KOPT-K1 (cell line): ENCODE results near the gene GPC6.

Source experiments
- H3K27ac ChIP-seq: fragments of 200-600 bp; sonication (generic); 2 replicates; pipeline ENCODE4 v1.5.1; 2016; ENCODE audit warnings: antibody characterized with exemption, mild to moderate bottlenecking, low read depth, low read length; ENCODE audit not compliant: poor library complexity, severe bottlenecking
- H3K36me3 ChIP-seq: fragments of 200-600 bp; sonication (generic); 2 replicates; pipeline ENCODE4 v1.5.1; 2017; ENCODE audit warnings: antibody characterized with exemption, mild to moderate bottlenecking, low read length, moderate library complexity; ENCODE audit not compliant: insufficient read depth
- H3K9me3 ChIP-seq: fragments of 200-600 bp; sonication (generic); 2 replicates; pipeline ENCODE4 v1.5.1; 2017; ENCODE audit warnings: antibody characterized with exemption, low read length, mild to moderate bottlenecking; ENCODE audit not compliant: insufficient read depth, poor library complexity, severe bottlenecking

GPC6 gene

DNA sequence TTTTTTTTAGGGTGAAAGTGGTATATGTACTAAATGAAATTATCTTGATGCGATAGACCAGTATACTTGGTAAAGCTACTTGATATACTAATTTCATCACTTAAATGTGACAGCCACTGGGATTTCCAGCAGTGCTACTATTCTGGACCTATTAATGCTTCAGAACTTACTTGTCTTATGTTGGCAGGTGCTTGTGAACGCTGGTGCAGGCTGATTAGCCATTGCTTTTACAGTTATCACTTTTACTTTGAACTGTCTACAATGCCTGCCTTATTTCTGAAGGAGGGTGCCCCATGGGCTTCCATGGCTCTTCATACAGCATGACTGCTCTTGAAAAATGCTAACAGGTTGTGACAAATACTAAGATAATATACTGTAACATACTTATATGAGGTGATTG, 294.7 kb downstream of the GPC6 start:
- no peaks in the 10 kb centered on the region for H3K9me3 ChIP-seq
- no peaks in the 10 kb centered on the region for H3K36me3 ChIP-seq
- H3K27ac ChIP-seq = no peak overlapping the region

DNA sequence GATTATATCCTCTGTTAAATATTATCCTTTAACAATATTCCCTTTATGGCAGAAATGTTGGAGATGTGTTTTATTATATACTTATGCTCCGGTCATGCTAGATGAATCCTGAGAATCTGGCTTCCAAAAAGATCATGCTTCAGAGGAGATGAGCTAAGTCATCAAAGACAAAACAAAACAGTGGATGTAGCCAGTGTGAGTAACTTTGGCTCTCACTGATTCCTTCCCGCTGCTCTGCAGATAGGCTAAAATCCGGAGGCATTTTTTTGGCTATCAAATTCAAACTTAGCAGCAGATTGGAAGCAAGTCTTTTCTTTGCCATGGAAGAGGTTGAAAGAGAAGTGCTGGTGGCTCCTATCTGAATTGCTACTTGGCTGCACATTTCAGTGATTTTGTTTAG, 295.9 kb downstream of the GPC6 start:
- Histone ChIP-seq H3K36me3 (no peaks in the 10 kb centered on the region), H3K9me3 (no peaks in the 10 kb centered on the region)

DNA sequence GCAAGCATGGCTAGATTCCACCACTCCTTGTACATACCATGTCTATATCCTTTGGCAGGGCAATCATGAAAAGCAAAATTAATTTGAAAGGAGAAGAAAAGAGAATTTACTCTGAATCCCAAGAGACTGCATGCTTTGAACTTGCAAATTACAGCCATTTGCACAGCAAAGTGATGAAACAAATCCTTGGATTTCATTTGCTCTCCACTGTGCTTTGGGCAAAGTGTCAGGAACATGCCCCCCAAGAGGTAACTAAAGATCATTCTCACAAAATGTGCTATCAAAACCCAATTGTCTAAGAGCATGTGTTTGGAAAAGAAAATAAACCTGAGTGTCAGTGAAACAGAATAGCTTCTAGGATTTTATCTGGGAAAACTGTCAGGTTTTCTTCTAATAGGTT, 298.5 kb downstream of the GPC6 start:
- H3K9me3 ChIP-seq = no peaks in the 10 kb centered on the region
- H3K36me3 ChIP-seq = no peaks in the 10 kb centered on the region
- H3K27ac ChIP-seq = no peak overlapping the region

More for the DNA sequence above, 295.9 kb downstream of the GPC6 start:
- H3K27ac ChIP-seq = no peak overlapping the region

DNA sequence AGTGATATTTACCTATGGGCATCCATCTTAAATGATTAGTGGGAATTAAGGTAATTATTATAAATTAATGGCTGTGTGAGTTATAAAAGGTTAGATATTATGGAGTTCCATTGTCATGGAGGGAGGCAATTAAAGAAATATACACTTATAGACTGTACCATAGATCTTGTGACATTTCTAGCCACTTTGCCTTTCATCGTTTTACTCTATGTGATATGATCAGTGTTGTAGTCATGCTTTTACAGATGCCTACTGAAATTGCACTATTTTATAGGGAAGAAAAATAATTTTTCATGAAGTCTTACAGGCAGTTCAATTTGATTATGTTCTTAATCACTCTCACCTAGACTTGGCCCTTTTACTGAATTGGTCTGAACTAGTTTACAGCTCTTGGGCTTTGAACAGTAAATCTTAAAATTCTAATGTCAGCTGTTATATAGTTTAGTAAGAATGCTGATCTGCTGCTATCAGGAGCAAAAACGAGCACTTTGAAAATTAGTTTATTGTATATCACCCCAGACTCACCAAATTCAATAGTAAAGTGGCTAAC, 301.2 kb downstream of the GPC6 start:
- Histone ChIP-seq H3K27ac (no peak overlapping the region), H3K36me3 (no peaks in the 10 kb centered on the region), H3K9me3 (no peaks in the 10 kb centered on the region)

DNA sequence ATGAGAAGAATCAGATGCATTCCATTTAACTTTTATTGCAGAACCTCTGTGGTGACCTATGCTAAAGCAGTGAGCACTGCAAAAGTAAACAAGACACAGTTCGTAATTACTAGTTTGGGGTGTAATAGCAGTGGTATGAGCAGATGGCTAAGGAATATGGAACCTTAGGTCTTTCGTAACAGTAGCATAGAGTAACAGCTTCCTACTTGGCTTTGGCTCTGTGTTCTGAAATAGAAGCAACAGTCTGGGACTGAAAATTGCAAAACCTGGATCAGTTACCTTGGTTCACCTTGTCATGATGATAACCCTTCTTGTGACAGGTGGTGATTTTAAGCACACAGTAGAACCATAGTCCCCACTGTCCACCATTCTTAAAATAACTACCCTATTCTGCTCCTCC, 303.4 kb downstream of the GPC6 start:
- Histone ChIP-seq H3K9me3 (no peaks in the 10 kb centered on the region), H3K27ac (no peak overlapping the region), H3K36me3 (no peaks in the 10 kb centered on the region)

DNA sequence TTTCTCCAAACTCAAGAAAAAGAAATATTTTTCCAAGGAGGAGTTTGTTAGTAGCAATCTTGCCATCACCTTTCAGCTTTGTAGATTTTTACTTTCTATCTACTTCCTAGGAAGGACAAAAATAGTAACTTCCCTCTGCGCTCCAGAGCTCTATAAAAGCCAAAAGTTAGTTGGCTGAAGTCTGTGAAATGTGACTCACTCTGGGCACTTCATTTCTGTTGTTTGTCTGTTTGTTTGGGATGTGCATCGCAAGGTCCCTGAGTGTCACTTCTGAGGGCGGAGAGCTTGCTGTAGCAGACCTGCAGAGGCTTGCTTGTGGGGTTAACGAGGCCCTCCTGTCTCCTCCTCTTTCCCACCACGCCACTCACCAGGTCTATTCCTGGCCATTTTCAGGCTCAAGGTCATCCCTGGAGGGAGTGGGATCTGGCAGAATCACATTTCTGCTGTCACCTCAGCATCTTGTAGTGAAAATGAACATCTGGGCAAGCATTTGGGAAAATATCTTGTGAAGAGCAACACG, 307.6 kb downstream of the GPC6 start:
- H3K36me3 ChIP-seq = no peaks in the 10 kb centered on the region
- H3K27ac ChIP-seq = no peak overlapping the region
- H3K9me3 ChIP-seq = no peaks in the 10 kb centered on the region

DNA sequence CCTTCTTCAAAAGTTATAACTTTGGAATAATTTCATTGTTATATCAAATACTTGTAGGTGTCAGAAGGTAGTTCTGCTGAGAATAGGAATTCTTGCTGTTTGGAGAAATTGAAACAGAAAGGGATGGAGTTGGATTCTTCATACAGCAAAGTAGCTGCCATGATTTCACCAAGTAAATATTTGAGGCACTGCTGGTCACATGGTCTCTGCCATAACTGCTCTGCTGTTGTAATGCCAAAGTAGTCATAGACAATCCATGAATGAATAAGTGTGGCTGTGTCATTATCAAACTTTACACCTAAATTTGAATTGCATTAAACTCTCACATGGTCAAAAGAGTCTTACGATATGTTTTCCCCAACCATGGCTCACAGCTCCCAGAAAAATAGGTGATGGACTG, 308.6 kb downstream of the GPC6 start:
- H3K36me3 ChIP-seq = no peaks in the 10 kb centered on the region
- H3K9me3 ChIP-seq = no peaks in the 10 kb centered on the region
- H3K27ac ChIP-seq = no peak overlapping the region

DNA sequence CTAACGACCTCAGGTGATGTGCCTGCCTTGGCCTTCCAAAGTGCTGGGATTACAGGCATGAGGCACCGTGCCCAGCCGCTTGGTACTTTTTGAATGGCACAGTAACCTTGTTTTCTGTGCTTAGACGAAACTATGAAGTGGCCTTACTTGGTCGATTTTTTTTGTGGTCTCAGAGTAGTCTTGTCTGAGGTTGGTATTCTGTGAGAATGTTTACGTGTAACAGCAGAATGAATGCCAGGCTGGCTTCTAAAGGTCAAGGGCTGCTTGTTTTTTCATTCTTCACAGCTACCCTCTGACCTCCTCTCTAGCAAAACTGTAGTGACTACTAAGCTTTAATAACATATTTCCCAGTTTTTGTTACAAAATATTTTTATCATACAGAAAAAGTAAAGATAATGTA, 313.3 kb downstream of the GPC6 start:
- Histone ChIP-seq H3K9me3 (no peaks in the 10 kb centered on the region), H3K27ac (no peak overlapping the region)

DNA sequence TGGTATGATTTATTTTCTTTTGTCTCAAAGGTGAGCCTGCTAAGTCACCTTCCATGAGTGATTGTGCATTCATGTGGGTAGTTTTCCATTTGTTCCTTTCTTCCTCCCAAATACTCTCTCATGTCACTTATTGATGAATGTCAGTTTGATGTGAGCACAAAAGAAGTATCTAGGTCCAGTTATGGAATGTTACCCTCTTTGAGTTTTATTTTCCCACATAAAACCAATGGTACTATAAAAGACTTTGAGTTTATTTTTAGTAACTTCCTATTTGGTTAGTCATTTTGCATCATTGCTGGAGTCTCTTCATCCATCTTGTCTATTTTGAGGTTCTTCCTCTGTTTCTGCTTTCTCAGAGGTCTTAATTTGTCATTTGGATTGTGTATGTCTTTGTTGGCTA, 321.3 kb downstream of the GPC6 start:
- H3K9me3 ChIP-seq = no peaks in the 10 kb centered on the region
- H3K36me3 ChIP-seq = no peaks in the 10 kb centered on the region
- H3K27ac ChIP-seq = no peak overlapping the region

More for the DNA sequence above, 313.3 kb downstream of the GPC6 start:
- no peaks in the 10 kb centered on the region for H3K36me3 ChIP-seq

DNA sequence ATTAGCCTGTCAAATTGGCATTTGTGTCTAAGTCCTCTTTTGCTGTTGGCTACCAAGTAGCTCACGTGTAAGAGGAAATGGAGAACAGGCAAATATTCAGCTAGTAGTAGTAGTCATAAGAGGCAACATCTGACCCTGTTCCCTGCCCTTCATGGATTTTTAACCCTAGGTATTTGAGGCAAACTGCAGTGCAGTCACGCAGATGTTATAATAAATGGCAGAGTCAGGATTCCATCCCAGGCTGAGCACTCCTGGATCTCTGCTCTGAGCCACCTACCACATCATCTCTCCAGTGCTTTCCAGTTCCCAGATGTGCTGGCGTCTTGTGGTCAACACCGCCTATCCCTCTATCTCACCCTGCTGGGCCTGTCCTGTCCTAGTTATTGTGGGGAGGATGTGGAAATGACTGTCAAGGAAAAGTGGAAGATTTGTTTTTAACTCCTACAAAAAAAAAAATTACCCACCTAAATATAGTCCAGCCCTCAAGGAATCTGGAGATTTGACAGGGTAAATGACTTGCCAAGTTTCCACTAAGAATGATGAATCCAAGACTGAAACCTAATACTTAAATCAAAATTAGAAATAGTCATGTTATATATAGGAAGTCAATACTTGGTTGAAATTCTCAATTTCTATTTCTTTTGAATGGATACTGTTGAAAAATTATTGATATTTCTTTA, 322.9 kb downstream of the GPC6 start:
- no peak overlapping the region for H3K27ac ChIP-seq
- H3K9me3 ChIP-seq = no peaks in the 10 kb centered on the region
- no peaks in the 10 kb centered on the region for H3K36me3 ChIP-seq

DNA sequence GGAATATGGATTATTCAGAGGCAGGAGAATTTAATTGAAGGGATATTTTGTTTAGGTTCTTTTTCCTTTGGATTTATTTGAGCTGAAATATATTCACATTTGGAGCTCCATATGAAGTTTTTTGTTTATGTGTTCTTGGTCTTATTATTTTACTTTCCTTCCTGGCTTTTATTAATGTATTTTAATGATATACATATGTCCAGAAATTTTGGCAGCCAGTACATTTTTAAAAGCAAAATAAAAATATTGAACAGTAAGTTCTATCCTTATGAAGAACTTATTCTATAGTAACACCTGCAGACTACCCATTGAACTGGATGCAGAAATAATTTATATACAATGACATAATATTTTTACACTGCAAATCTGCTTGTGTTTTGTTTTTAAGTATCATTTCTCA, 323.6 kb downstream of the GPC6 start:
- Histone ChIP-seq H3K27ac (no peak overlapping the region), H3K9me3 (no peaks in the 10 kb centered on the region), H3K36me3 (no peaks in the 10 kb centered on the region)

DNA sequence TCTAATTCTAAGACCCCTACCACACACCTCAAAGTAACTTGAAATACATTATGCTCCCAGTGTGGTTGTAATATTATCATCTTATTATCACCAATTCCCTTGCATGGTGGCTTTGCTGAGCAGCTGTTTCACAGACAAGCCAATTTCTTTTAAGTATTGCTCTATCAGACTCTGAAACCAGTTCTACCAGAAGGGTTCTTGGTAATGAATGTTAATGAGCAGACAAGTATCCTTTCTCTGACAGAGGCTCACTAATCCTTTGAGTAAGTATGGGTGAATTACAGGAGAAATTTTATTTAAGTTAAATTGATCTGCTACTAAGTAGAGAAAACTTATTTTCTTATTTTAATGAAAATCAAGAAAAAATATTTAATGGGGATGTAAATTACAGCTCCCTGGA, 326.0 kb downstream of the GPC6 start:
- H3K9me3 ChIP-seq = no peaks in the 10 kb centered on the region
- H3K36me3 ChIP-seq = no peaks in the 10 kb centered on the region
- H3K27ac ChIP-seq = no peak overlapping the region

DNA sequence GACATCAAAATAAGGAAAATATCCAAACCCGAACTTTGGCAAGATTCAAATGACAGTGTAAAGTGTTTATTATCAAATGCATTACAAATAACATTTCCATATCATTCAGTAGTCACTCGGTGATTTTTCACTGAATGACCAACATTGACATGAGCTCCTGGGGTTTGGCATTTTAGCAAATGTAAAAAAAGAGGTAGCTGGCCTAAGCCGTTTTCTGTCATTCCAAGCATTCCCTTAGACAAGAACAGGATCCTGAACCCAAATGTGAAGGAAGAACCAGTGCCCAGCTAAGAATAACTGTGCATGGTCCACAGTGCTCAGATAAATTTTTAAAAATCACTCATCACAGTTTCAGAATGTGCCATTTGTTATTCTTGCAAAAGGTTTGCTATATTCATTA, 327.9 kb downstream of the GPC6 start:
- no peaks in the 10 kb centered on the region for H3K9me3 ChIP-seq
- H3K36me3 ChIP-seq = no peaks in the 10 kb centered on the region
- no peak overlapping the region for H3K27ac ChIP-seq

DNA sequence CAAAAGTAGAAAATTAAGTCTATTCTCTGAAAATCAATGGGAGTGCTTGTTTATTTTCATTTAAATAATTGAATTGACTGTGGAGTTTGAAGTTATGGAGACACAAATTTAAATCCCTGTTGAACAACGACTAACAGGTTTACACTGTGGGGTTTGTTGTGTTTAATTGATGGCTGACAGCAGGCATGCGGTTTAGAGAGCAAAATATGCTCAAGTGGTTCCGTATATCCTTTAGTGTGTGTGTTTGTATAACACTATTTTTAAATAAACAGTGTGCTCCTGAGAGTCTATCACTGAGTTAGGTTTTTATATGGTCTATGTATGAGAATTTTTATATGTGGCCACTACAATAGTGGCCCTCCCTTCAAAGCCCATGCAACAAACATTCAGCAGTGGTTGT, 332.0 kb downstream of the GPC6 start:
- H3K9me3 ChIP-seq = no peaks in the 10 kb centered on the region
- no peak overlapping the region for H3K27ac ChIP-seq
- H3K36me3 ChIP-seq = no peaks in the 10 kb centered on the region

DNA sequence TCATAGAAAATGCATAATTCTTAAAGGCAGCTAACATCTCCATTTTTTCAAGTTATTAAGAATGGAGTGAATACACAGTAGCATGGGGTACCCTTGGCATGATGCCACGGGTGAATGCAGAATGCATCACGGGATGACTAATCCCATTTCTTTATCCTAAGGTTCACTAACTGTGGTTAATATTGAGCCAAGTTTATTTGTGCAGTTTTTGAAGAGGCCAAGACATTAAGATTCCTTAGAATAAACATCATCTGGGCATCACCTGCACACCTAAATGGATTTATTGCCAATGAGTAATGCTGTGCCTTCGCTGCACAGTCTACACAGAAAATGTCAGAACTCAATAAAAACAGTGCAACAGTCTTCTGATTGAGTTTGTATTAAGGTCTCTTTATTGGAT, 333.1 kb downstream of the GPC6 start:
- Histone ChIP-seq H3K9me3 (no peaks in the 10 kb centered on the region), H3K36me3 (no peaks in the 10 kb centered on the region), H3K27ac (no peak overlapping the region)

DNA sequence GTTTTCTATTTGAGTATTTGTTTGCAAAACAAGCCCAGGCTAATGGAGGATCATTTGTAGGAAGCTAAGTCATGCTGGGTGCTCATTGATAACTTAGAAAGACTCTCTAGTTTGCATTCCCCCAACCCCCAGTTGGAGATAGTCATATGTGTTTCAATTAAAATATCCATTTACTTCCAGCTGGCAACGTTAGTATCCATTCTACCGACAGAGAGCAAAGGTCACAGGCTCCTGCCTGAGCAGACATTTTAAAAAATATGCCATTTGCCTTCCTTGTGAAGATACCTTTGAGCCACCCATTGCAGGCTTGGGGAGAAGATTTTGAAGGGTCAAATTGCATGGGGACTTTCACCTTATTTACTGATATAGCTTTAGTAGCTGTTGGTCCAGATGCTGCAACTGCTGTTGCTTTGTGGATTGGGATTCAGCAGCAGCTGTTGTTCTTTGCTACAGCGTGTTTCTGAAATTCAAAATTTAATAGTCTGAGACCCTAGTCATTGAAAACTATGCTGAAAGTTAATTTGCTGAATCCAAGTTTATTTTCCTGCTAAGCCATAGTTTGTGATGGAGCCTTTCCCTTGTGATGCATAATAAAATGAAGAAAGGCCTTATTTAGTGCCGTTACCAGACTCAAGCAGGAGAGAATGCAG, 335.1 kb downstream of the GPC6 start:
- H3K36me3 ChIP-seq = no peaks in the 10 kb centered on the region
- no peak overlapping the region for H3K27ac ChIP-seq
- H3K9me3 ChIP-seq = no peaks in the 10 kb centered on the region
